A673 (cell line): ENCODE data around the gene CAPN2. TPM values are rescaled to one million over a fixed set of nuclear protein-coding genes. Genes with fewer than 3 reads are reported as not detected.

ENCODE experiments used
- BruUV-seq: library from RNA; stranded (reverse); fragments of 400-500 nt; replicated peaks from 2 replicates; lab custom pipeline; 2021; lab: Mats Ljungman, UMichigan
- CTCF ChIA-PET: fragments of 300-600 bp; sonication (Branson Sonifier 250); formaldehyde crosslinking; loops from one replicate; lab custom pipeline; 2022; ENCODE audit warnings: antibody characterized with exemption; lab: Charles Lee
- POLR2A ChIA-PET: fragments of 300-600 bp; sonication (Branson Sonifier 250); formaldehyde crosslinking; loops from one replicate; lab custom pipeline; 2022; ENCODE audit warnings: antibody characterized with exemption; ENCODE audit not compliant: low non-redundant PET; lab: Charles Lee
- DNase-seq: peaks from one replicate; pipeline ENCODE4 v3.0.0-alpha.2; 2015; ENCODE audit warnings: low spot score
- H3K27ac ChIP-seq: fragments of 200-600 bp; sonication (generic); 2 replicates; pipeline ENCODE4 v1.5.1; 2016; ENCODE audit warnings: mixed run types, low read depth, mild to moderate bottlenecking, mixed read lengths, antibody characterized with exemption, low read length; ENCODE audit not compliant: poor library complexity, severe bottlenecking
- H3K27me3 ChIP-seq: fragments of 200-600 bp; sonication (generic); replicated peaks from 2 replicates; pipeline ENCODE4 v1.6.1; 2017; ENCODE audit warnings: mixed run types, low read depth, mild to moderate bottlenecking, mixed read lengths, antibody characterized with exemption, low read length; ENCODE audit not compliant: insufficient read depth, poor library complexity
- H3K36me3 ChIP-seq: fragments of 200-600 bp; sonication (generic); 2 replicates; pipeline ENCODE4 v1.6.1; 2016; ENCODE audit warnings: mixed run types, mild to moderate bottlenecking, mixed read lengths, antibody characterized with exemption, low read length; ENCODE audit not compliant: insufficient read depth, poor library complexity, severe bottlenecking
- H3K4me1 ChIP-seq: fragments of 200-600 bp; sonication (generic); 2 replicates; pipeline ENCODE4 v1.6.1; 2017; ENCODE audit warnings: mixed run types, mild to moderate bottlenecking, mixed read lengths, antibody characterized with exemption, low read length; ENCODE audit not compliant: insufficient read depth, poor library complexity, severe bottlenecking
- H3K4me3 ChIP-seq: fragments of 200-600 bp; sonication (generic); 2 replicates; pipeline ENCODE4 v1.5.1; 2016; ENCODE audit warnings: low read depth, mixed run types, mild to moderate bottlenecking, mixed read lengths, low read length; ENCODE audit not compliant: poor library complexity, severe bottlenecking
- H3K9me3 ChIP-seq: fragments of 200-600 bp; sonication (generic); 2 replicates; pipeline ENCODE4 v1.6.1; 2016; ENCODE audit warnings: mixed run types, low read depth, mild to moderate bottlenecking, mixed read lengths, antibody characterized with exemption, low read length; ENCODE audit not compliant: poor library complexity, severe bottlenecking
- EZH2 ChIP-seq: fragments of 200-600 bp; sonication (generic); IDR thresholded peaks from 2 replicates; pipeline ENCODE4 v1.6.1; 2017; ENCODE audit warnings: borderline replicate concordance, low read depth, mild to moderate bottlenecking, mixed read lengths, antibody characterized with exemption, low read length; ENCODE audit not compliant: poor library complexity, severe bottlenecking
- intact Hi-C: fragments of 100-400 bp; cut with micrococcal nuclease; formaldehyde crosslinking; loops from one replicate; pipeline ENCODE4 v1.10.0; 2022; ENCODE audit not compliant: unreplicated experiment
- total RNA-seq: library from RNA; stranded (reverse); gene quantifications from 2 replicates; pipeline ENCODE4 v1.2.3, GENCODE V29; 2021
- TF ChIP-seq, protein P1 (sequence below): fragments of 300-800, 200-600 bp; sonication (generic); conservative IDR thresholded peaks from 2 replicates; pipeline ENCODE4 v1.5.1; 2017; ENCODE audit warnings: low read depth, mild to moderate bottlenecking, antibody characterized with exemption, low read length, moderate library complexity, mixed read lengths

The CAPN2 gene
- total RNA-seq, 1 experiment from 2014 or later, result 137 TPM

DNA sequence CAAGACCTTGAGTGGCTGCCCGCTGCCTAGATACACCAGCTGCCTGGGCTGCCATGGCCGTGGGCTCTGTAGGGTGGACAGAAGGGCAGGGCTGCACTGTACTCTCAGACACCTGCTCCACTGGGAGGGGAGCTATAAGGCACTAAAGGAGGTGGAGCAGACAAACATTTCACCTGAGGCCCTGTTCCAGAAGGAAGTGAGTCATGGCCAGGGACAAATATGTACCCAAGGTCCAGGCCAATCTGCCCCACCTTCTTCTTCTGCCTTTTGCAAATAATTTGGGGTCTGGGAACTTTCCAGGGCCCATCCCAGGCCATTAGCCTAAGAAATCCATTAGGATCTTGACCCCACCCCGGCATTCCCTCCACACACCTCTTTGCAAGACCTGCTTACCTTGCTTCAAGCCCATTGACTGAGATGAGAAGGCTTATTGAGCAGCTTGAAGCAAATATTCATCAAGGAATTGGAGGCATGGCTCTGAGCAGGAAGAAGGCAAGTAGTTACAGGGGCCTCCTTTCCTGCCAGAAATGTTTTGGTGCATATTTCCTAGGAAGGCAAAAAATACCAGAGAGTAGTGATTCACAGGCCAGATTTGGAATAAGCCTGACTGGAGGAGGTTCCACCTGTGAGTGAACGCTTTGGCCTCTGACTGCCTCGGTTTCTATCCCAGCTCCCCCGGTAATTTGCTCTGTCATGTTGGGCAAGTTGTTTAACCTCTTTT is 46.6 kb upstream of the CAPN2 start, which contains the start of gene CAPN8:
TSS of gene CAPN8 (minus strand) at position 110 of the 721 bp plus-strand sequence. CDS start at position 55, 55 bp downstream.
- intact Hi-C loops, result no loop called here
- Histone ChIP-seq H3K4me1 (no peaks in the 10 kb centered on the region), H3K27ac (no peak within 1 kb of the TSS), H3K36me3 (no peaks in the 10 kb centered on the region), H3K27me3 (peaks cover 8% of the 10 kb centered on the region), H3K4me3 (no peak within 1 kb of the TSS), H3K9me3 (no peaks in the 10 kb centered on the region)
- POLR2A ChIA-PET, result no interaction called here
- no peak for TF ChIP-seq EZH2
- TF ChIP-seq, protein P1, sequence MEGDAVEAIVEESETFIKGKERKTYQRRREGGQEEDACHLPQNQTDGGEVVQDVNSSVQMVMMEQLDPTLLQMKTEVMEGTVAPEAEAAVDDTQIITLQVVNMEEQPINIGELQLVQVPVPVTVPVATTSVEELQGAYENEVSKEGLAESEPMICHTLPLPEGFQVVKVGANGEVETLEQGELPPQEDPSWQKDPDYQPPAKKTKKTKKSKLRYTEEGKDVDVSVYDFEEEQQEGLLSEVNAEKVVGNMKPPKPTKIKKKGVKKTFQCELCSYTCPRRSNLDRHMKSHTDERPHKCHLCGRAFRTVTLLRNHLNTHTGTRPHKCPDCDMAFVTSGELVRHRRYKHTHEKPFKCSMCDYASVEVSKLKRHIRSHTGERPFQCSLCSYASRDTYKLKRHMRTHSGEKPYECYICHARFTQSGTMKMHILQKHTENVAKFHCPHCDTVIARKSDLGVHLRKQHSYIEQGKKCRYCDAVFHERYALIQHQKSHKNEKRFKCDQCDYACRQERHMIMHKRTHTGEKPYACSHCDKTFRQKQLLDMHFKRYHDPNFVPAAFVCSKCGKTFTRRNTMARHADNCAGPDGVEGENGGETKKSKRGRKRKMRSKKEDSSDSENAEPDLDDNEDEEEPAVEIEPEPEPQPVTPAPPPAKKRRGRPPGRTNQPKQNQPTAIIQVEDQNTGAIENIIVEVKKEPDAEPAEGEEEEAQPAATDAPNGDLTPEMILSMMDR, result no peak
- DNase-seq, result no peak
- no TSS peak for BruUV-seq
- CTCF ChIA-PET, result no interaction called here

DNA sequence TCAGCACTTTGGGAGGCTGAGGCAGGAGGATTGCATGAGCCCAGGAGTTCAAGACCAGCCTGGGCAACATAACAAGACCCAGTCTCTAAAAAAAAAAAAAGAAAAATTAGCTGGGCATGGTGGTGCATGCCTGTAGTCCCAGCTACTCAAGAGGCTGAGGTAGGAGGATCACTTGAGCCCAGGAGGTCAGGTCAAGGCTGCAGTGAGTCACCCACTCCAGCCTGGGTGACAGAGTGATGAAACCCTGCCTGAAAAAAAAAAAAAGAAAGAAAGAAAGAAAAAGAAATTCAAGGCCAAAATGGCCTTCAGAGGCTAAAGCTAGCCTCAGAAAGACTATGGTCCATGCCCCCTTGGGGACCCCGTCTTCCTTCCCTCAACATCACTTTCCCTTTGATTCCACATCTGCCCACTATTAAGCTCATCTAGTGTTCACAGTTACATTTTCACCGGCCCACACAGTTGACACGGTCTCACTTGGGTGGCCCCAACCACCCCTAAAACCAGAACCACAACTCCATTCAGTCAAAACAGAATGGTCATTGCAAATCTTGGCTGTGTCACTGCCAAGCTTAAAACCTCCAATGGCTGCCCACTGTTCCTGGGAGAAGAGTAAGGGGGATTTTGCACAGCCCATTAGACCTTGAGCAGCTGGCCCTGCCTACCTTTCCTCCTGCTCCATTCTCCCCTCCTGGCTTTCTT is 44.7 kb upstream of the CAPN2 start:
- POLR2A ChIA-PET, result interaction anchor here (0.6 kb wide), 1 partner anchor 58 kb away, joined by 3 read pairs; no protein-coding TSS in a partner anchor
- TF ChIP-seq EZH2, result no peak
- TF ChIP-seq, protein P1, result no peak
- intact Hi-C loops, result no loop called here

DNA sequence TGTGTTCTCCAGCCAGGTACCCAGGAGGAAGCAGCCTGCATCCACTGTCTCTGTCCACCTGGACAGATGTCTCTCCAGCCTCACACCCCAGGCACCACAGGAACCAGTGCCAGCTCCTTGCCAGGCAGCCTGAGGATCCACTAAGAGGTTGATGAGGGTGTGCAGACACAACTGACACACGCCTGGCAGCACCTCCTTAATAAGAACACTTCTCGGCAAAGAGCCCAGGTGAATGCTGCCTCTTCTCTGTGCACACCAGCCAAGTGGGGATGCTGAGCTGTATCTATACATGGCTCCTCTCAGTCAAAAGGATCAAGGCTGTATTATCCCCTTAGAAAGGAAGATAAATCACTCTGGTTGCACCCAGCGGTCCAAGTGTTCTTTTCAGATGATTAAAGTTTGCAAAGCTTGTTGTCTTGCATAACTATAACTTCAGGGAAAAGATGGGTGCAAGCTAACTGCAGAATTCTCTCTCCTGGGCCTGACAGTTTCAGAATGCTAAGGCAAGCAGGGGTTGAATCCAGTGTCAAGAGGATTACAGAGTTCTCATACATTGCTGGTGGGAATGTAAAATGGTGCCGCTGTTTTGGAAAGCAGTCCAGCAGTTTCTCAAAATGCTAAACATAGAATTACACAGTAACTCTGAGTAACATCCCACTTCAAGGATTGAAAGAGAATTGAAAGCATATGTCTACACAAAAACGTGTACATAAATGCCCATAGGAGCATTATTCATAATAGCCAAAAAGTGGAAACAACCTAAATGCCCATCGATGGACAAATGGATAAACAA is 43.1 kb upstream of the CAPN2 start:
- Histone ChIP-seq H3K36me3 (no peaks in the 10 kb centered on the region), H3K4me3 (no peak overlapping the region), H3K9me3 (no peaks in the 10 kb centered on the region), H3K4me1 (no peaks in the 10 kb centered on the region), H3K27ac (no peak overlapping the region), H3K27me3 (no peaks in the 10 kb centered on the region)
- no peak for DNase-seq
- intact Hi-C loops, result no loop called here
- ChIA-PET POLR2A (no interaction called here), CTCF (no interaction called here)
- TF ChIP-seq, protein P1, result no peak
- no peak for TF ChIP-seq EZH2
- no TSS peak for BruUV-seq

More for the DNA sequence above, 44.7 kb upstream of the CAPN2 start:
- CTCF ChIA-PET, result no interaction called here
- H3K27me3 ChIP-seq, result no peaks in the 10 kb centered on the region
- no peaks in the 10 kb centered on the region for H3K4me1 ChIP-seq
- no peaks in the 10 kb centered on the region for H3K9me3 ChIP-seq
- H3K36me3 ChIP-seq, result no peaks in the 10 kb centered on the region
- H3K27ac ChIP-seq, result no peak overlapping the region
- no peak for DNase-seq
- no TSS peak for BruUV-seq
- H3K4me3 ChIP-seq, result no peak overlapping the region
